GM19438 (cell line): ENCODE measurements around the gene ACE2.
"Not testable (repeated sequence)": the region's sequence is repeated elsewhere in the genome, so short reads cannot be mapped to it uniquely, and the experiment has no call there.

Experiments used
- ATAC-seq: cut with Tn5 transposase; IDR thresholded peaks from one replicate; pipeline ENCODE4 v1.9.1; 2021; ENCODE audit warnings: low read depth; ENCODE audit not compliant: unreplicated experiment

The ACE2 gene

DNA sequence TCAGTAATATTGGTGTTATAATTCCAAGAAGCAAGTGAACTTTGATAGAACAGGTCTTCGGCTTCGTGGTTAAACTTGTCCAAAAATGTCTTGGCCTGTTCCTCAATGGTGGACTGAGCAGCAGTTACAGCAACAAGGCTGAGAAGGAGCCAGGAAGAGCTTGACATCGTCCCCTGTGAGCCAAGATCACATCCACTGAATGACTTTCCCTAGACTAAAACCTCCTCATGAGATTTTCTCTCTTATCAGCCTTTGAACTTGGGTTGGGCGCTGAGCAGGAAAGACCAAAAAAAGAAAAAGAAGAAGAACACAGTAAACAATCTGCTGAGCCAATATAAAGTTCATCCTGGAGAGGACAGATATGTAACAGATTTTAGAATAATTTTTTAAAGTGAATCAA lies at the start of gene ACE2:
ACE2 (minus strand) TSS at position 216 of the 400 bp plus-strand sequence; CDS start at position 167, 49 bp downstream.
- no peak for ATAC-seq

DNA sequence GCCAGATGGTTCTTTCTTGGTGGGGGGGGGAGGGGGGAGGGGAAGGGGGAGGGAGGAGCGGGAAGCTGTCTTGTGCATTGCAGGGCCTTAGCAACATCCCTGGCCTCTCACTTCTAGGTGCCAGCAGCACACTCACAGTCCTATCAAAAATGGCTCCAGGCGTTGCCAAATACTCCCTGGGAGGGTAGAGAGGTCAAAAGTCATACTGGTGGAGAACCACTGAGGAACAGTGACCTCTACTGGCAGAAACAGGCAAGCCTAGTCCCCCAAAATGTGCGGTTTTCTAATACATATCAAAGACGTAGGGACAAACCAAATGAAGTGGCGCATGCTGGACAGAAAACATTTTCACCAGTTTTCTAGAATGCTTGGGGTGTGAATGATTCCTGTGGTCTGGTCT lies 46.8 kb upstream of the ACE2 start:
- ATAC-seq, result not testable (repeated sequence)

DNA sequence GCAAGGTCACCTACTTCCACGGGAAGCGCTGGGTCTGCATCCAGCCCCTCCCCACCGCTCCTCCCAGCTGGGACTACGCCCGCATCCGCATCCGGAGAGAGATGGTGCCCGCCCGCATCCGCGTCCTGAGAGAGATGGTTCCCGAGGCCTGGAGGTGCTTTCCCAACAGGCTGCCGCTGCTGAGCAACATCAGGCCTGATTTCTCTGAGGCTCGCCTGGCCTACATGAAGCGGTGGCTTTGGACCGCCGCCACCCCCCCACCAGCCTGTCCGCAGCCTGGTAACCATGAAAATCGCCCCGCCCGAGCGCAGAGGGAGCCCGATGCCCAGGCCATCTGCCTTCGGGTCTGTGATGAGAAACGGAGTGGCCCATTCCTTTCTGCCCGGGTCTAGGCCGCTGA lies 45.8 kb upstream of the ACE2 start:
- ATAC-seq, result no peak

DNA sequence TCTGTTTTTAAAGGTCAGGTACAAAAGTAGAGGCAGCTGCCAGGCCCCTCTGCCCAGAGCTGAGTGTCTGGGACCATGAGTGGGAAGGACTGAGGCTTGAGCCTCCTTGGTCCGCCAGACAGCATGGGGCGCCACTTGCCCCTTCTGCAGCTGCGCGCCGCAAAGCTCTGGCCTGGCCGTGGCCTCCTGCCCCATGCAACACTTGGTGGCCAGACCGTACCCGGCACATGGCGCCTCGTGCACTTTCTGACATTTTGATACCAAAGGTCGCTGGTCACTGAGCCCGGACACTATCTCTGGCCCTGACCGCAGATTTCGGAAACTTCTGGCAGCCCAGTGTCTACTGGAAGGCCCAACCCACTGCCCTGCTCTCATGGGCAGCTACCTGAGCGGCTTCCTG lies 45.3 kb upstream of the ACE2 start:
- ATAC-seq, result no peak

DNA sequence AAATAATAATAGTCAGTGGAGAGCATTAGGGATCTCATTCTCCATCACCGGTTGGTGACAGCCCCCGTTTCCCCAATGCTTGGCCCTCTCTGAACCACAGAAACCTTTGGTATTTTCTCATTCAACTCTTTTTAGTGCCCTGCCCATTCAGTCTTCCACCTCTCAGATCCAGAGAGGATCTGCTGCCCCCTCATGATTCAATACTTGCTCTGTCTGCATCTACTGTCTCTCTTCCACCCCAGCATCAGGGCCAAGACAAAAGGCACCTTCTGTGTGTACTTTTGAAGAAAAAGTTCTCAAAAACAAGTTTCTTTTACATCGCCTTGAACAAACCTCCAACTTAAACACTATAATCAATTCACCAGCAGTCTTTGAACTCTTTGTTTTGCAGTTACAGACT lies 44.5 kb upstream of the ACE2 start:
- ATAC-seq, result no peak

DNA sequence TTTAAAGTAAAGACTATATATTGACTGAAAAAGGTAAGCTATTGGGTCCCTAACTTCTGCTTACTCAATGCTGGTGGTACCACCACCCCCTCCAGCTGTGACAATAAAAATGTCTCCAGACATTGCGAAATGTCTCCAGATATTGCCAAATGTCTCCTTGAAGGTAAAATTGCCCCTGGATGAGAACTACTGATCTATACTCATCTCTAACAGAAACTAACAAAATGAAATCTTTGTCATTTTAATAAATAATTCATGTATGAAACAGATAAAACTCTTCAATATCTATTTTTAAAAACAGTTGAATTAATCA lies 43.8 kb upstream of the ACE2 start:
- no peak for ATAC-seq

DNA sequence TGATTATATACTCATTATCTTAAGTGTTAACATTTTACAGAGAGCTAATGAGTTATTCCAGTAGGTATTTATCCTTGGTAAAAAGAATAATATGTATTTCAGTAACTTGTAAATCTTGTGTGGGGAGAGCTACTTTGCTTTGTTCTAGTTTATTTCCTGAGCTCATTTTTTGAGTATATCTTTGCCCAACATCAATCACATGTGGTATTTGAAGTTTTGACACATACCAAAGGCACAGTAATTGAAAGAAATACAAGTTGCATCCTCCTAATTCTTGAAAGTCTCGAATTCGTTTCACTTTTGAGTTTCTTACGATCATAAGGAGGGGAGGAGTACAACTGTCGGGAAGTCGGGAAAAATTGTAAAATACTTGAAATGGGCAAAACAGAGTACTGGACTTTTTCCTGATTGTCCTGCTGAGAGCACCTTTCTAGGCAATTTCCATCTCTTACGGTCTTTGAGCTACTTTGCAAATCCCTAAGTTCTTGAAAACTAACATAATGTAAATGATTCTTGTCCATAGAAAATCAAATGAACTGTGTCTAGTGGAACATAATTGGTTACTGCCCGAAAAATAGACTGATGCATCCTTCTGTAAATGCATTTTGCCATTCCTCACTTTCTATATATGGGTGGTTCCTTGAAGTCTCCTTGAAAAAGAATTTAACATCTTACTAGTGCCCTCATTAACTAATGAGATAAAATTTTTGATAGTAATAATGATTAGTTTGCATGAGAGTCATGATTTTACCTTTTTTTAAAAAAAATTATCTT lies 43.2 kb upstream of the ACE2 start:
- ATAC-seq, result no peak

DNA sequence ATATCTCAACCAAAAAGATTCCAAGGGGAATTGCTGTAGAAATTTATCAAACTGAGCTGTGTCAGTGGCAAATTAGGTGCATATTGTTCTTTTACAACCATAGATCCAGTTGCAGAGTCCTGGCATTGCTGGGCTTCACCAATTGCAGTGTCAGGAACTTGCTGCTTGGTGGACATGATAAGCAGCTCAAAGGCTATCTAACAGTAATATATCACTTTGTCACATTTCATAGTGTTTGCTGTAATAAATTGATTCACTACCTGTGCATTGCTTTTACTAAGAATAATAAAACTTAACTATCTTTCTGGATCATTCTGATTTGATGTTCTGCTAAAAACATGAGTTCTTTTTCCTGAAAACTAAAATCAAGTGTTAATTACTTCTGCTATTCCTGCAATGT lies 30.9 kb upstream of the ACE2 start:
- ATAC-seq, result no peak

DNA sequence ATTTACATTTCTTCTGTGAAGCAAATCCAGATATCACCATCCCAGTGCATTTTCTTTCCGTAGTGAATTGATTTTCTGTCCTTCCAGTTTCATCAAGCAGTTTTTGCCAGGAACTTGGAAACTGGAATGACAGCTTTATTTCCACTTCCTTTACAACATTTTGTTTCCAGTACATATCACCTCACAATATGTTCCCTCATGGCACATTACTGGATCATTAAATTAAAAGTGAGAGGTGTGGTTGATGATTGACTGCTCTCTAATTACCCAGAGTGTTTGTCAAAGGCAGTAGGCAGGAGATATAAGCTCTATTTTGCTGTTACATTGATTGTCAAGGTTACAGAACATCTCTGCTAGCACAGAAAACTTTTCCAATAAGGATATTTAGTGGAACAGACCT lies 22.3 kb upstream of the ACE2 start:
- ATAC-seq, result no peak

DNA sequence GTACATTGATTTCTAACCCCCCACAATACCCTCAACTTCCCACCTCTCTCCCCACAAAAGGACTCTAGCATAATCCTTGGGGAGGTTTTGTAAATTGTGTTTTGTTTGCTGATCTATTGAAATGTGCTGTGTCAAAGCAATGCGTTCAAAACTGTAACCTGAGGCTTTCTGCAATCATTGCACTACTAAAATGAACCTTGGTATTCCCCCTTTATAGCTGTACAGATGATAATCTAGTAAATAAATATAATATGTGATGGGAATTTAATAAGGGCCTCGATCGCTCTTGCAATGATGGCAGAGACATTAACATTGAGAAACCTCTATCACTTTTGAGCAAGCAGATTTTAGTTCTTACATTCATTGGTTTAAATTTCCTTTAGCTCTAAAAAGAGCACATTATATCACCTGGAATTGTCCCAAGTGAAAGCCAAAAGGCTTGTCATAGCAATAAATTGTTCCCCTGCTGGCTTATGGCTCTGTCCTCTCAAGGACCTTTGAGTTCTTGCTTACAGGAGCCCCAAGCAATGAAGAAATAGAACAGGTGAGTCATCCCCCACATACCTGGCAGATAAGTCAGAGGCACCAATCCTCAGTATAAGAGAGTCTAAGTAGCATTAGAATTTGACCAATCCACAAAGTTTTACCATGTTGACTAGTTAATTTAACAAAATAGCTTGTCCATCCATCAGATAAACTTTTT lies 18.4 kb upstream of the ACE2 start:
- ATAC-seq, result no peak

DNA sequence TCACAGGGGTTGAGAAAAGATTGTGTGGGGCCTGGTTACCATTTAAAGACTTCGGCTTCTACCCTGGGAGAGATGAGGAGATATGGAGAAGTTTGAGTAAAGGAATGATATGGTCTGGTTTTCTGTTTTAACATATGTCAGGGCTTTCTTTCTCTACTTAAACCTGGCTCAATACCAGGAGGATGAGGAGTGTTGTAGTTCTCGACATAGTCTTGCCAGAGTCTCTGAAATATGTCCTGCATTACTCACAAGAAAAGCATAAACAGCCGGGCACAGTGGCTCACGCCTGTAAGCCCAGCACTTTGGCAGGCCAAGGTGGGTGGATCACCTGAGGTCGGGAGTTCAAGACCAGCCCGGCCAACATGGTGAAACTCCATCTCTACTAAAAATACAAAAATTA lies 16.4 kb upstream of the ACE2 start:
- no peak for ATAC-seq

DNA sequence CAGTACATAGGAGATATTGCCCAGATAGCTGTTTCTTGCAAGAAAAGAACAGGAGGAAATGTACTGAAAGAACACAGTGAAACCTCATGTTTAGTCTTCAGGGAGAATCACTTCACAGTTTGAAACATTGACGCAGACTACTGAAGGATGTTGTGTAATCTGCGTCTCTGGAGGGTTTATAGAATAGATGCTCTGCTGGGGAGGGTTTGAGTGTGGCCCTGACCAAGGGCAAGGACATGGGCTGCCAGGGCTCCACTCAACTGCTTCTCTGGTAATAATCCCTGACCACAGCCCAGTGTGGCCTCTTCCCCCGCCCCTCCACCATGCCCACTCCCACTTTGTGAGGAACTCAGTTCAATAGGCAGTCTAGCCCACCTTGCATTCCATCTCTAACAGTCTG lies 15.8 kb upstream of the ACE2 start:
- no peak for ATAC-seq

DNA sequence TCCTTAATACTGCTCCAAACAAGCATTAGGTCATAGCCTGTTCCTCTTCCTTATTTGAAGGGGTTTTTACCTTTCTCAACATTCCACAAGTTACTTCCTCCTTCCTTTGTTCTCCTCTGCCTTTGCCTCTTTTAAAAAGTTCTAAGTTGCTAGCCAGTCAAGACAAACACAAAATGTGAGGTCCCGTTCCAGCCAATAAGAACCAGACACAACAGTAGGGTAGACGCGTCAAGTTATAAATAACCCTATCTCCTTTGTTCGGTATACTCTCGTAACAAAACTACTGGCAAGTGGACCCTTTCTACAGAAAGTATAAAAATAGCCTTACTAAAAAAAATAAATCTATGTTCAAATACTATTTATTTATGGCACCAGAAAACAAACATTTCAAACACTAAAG lies 6.3 kb upstream of the ACE2 start:
- no peak for ATAC-seq

DNA sequence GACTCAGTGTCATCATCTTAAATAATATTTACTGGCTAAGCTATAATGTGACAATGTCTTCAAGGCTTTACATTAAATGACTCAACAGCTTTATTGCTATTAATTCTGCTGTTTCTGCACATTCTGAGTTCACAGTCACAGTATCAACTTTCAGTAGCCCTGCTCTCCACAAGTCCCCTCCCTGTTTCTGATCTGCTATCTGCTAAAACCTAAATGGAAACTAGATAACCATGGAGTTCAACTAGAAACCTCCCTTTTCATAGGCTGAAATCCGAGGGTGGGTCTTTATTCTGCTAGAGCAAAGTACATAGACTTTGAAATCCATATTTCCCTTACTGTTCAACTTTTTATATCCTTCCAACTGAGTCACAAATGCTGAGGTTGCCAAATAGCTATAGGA lies 5.4 kb upstream of the ACE2 start:
- ATAC-seq, result no peak

DNA sequence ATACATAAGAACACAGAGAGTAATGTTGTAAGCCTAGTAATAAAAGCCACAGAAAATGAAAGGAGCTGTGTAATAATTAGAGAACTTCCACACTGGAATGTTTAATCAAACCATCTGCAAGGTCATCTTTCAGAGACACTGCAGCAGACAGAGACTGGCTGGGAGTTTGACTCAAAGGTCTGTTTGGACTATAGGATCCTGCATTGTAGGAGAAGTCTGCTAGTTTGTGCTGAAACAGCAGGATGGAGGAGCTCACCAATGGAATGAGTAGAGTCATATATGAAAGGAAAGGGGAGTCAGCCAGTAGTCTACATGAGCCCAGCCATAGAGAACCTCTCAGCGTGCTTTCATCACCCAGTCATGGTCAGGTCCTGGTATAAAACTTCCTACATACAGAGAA lies 4.5 kb upstream of the ACE2 start:
- ATAC-seq, result no peak

DNA sequence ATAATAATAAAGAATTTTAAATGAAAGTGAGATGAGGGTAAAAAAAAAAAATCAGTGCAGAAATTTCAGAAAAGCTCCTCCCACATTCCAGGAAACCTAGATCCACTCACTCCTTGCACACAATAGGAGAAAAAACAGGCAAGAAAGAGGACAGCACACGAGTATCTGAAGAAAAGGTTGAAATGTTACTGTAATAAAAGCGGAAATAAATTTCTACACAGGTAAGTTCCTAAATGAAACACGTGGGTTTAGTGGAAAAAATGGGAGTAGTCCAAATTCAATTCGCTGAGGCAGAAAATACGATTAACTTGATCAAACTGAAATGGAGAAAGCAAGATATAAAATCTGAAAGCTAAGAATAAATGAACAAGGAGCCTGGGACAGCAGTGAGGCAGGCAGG lies 2.0 kb upstream of the ACE2 start:
- ATAC-seq, result no peak

DNA sequence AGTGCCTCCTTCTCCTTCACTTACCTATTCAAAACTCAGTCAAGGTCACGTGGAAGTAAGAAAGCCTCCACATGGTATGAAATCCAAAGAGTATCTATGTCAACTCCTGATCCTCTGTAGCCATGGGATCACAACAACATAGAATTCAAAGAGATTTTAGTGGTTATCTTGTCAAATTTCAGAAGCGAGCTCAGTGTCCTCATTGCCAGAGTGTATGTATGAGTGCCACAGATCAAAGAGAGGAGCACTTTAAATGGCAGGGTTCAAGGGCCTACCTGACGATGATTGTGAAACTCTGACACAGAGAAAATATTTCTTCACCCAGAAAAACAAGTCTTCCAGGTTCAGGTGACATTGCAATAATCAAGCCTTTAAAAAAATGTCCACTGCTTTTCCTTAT lies 1.2 kb upstream of the ACE2 start:
- no peak for ATAC-seq

DNA sequence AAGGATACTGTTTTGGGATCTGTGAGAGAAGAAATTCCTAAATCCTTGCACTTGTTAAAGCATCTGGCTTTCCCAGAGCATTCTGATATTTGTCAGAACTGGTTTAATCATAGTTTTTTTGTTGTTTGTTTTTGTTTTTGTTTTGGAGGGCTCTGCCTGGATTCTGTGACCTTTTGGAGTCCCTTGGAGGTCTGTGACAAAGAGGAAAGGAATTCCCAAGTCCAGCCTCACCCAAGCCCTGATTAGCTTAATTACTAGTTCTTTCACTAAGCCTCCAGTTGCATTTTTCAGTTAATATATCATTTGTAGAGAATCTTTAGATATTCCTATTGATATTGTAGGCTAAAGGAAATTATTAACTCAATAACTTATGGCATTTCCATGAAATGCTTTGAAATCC lies 711 bp downstream of the ACE2 start:
- no peak for ATAC-seq

DNA sequence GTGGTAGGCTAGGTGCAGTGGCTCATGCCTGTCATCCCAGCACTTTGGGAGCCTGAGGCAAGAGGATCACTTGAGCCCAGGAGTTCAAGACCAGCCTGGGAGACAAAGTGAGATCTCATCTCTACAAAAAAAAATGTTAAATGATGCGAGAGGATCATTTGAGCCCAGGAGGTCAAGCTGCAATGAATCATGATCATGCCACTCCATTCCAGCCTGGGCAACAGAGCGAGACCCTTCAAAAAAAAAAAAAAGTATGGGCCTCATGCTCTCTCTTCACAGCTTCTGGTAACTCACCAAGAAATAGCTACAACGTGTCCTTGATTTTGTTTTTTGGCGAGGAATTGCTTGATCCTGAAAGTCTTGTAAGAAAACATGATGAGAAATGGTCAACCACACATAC lies 1.3 kb downstream of the ACE2 start:
- no peak for ATAC-seq

DNA sequence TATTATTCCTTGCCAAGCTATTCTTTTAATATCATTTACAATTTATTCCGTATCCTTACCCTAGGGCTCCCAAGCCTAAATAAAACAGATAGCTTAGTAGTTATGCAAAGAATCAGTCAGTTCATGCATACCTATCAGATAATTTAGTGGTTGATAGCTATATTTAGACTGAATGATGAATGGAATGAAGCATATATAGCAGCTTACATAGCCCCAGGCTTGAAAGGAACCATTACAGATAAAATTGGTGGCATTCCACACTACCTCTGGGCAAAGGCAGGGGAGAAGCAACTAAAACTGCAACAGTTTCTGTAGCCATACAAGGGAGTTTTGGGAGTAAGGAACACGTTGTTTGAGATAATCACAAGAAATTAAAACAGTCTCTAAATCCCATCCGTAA lies 2.7 kb downstream of the ACE2 start:
- no peak for ATAC-seq

DNA sequence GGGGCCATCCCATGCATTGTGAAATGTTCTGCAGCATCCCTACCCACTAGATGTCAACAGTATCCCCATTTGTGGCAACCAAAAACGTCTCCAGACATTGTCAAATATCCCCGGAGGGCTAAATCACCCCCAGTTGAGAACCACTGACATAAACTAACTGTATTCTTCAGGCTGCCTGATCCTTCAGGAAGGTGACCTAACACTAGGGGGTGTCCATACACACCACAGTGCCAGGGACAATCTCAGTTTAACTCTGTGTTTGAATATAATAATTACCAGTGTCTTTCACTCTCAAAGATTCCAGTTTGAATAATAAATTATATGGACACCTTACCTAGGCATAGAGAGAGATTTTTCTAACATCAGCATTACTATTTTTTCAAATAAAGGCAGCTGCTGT lies 6.4 kb downstream of the ACE2 start:
- no peak for ATAC-seq
